Dedifferentiated amniotic fluid mesenchymal stem cell (primary cell): ENCODE measurements around the gene VAMP1.

Source experiments
- DNase-seq: peaks from one replicate; pipeline ENCODE4 v3.0.0-alpha.2; 2016; ENCODE audit errors: extremely low spot score

Gene VAMP1

GRCh38 chr12:6425590-6426531 is 44.6 kb downstream of the VAMP1 start:
- no peak for DNase-seq

GRCh38 chr12:6424866-6425265 is 45.6 kb downstream of the VAMP1 start:
- DNase-seq = no peak

- DNase-seq = no peak
Measured at GRCh38 chr12:6424008-6424347, 46.5 kb downstream of the VAMP1 start.

GRCh38 chr12:6423267-6424007 is 47.0 kb downstream of the VAMP1 start:
- DNase-seq = peak; percentile 94

- no peak for DNase-seq
Measured at GRCh38 chr12:6420364-6420763, 50.1 kb downstream of the VAMP1 start.

GRCh38 chr12:6418796-6419195 is 51.7 kb downstream of the VAMP1 start:
- no peak for DNase-seq

- no peak for DNase-seq
Measured at GRCh38 chr12:6416596-6416995, 53.9 kb downstream of the VAMP1 start.
